ENCODE data around the gene BPIFA2.

DNA sequence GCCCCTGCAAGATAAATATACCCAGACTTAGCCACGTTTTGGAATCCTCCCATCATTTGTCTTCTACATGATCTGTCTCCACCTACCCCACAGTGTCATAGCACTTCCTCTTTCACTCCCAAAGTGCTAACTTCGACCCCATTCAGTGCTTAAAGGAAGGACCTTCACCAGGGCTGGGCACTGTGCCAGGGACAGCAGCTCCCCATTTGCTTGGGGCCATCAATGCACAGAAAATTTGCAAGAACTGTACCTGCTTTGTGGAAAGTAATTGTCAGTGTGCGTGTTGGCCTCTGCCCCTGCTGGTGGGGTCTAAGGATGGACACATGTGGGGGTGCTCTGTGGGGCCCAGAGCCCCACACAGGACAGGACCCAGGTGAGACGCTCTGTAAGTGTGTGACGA is 5.2 kb upstream of the BPIFA2 start:
- TF ChIP-seq, protein P1, sequence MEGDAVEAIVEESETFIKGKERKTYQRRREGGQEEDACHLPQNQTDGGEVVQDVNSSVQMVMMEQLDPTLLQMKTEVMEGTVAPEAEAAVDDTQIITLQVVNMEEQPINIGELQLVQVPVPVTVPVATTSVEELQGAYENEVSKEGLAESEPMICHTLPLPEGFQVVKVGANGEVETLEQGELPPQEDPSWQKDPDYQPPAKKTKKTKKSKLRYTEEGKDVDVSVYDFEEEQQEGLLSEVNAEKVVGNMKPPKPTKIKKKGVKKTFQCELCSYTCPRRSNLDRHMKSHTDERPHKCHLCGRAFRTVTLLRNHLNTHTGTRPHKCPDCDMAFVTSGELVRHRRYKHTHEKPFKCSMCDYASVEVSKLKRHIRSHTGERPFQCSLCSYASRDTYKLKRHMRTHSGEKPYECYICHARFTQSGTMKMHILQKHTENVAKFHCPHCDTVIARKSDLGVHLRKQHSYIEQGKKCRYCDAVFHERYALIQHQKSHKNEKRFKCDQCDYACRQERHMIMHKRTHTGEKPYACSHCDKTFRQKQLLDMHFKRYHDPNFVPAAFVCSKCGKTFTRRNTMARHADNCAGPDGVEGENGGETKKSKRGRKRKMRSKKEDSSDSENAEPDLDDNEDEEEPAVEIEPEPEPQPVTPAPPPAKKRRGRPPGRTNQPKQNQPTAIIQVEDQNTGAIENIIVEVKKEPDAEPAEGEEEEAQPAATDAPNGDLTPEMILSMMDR (IDR thresholded peaks at IDR 0.05), result no peak
- no peak for TF ChIP-seq EP300 (IDR thresholded peaks at IDR 0.05)
- TF ChIP-seq POLR2A (IDR thresholded peaks at IDR 0.05), result no peak

Measured in upper lobe of left lung (tissue), 4 donors.